GM18868 (cell line): ENCODE data around the gene CCDC27.
"Not testable (repeated sequence)": the region's sequence is repeated elsewhere in the genome, so short reads cannot be mapped to it uniquely, and the experiment has no call there.

ENCODE experiments used
- ATAC-seq: cut with Tn5 transposase; IDR thresholded peaks from one replicate; pipeline ENCODE4 v1.9.1; 2021; ENCODE audit warnings: mild to moderate bottlenecking, moderate library complexity; ENCODE audit not compliant: unreplicated experiment

Gene CCDC27

GRCh38 chr1:3788756-3789420, 36.6 kb downstream of the CCDC27 start:
- ATAC-seq: no peak

DNA sequence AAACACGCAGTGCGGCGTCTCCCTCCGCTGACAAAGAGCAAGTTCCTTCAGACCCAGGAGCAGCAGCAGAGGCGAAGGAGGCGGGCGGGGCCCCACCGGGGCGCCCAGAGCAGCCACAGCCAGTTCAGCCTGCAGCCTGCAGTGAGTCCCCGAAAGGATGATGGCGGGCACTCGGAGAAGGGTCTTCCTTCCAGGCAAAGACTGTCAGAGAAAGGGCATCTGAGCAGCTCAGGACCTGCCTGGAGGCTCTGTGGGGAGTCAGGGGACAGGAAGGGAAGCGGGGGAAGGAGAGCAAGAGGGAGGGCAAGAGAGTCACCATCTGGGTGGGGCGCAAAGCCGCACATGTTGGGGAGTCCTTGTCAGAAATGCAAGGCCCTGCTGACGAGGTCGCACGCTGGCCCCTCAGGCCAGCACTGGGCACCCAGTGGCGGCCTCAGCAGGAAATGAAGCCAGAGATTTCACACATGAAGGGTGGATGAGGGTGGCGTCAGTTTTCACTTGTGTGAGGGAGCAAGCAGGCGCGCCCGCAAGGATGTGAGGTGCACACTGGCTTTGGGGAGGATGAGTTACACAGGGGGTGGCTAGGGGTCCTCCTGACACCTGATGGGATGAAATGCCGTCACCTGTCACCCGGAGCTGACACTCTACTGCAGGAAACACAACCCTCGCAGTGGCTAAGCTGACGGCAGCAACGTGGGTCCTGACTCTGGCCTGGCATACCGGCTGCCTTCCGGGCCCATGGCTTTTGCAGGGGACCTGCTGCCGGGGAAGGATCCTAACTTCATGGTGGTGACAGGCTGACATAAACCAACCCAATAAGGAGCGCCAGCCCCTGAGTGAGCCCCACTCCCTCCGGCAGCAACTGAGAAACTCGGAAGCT, 37.4 kb downstream of the CCDC27 start:
- ATAC-seq: no peak

GRCh38 chr1:3790500-3790923, 38.3 kb downstream of the CCDC27 start:
- ATAC-seq: no peak

DNA sequence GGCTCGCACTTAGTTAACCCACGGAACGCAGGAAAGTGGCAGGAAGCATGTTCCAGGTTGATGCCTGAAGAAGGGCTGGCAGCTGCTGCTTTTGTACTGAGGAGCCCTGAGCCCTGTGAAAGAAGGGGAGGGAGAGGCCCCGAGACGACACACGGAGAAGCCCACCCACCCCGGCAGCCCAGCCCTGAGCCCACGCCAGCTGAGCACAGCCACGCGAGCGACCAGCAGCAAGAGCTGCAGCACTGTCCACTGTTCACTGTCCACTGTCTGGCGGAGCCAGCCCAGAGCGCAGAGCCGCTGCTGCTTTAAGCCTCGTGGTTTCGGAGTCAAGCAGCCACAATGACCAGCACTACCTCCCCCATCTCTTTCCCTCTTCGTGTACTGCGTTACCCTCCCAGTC, 38.7 kb downstream of the CCDC27 start:
- ATAC-seq: no peak

DNA sequence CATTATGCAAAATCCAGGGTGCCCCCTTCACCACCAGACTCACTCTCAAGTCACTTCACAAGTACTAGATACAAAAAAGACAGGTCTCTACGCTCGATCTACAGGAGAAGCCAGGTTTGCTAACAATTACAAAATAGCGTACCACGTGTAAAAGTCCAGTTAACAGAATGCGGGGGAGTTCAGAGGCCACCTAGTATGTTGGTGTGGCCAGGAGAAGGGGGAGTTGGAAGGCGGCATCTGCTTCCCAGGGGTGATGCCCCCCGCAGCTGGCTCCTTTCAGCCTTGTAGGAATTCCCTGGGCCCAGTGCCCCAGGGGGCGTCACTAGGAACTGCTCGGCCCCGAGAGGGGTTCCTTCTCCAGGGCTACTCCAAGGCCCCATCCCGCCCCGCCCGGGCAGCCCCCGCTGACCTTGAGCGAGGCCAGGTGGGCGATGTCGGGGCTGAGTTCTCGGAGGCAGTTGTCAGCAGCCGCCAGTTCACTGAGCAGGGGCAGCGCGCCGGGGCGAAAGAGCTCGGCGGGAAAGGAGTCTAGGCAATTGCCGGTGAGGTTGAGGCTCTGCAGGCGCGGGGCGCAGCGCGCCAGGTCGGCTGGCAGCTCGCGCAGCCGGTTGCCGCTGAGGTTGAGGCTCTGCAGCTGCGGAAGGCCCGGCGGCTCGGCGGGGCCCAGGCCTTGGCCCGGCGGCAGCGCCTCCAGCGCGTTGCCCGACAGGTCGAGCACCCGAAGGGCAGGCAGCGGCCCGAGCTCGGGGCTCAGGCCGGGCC, 43.4 kb downstream of the CCDC27 start:
- ATAC-seq: no peak

- ATAC-seq: peak; percentile 99
Observed at GRCh38 chr1:3796215-3797061, 44.2 kb downstream of the CCDC27 start, which contains the start of gene LRRC47. Gene LRRC47, minus strand, starts transcription at chr1:3796498. Its CDS starts 22 bp downstream, at chr1:3796476.

- ATAC-seq: no peak
Observed at GRCh38 chr1:3799976-3800685, 47.9 kb downstream of the CCDC27 start.

DNA sequence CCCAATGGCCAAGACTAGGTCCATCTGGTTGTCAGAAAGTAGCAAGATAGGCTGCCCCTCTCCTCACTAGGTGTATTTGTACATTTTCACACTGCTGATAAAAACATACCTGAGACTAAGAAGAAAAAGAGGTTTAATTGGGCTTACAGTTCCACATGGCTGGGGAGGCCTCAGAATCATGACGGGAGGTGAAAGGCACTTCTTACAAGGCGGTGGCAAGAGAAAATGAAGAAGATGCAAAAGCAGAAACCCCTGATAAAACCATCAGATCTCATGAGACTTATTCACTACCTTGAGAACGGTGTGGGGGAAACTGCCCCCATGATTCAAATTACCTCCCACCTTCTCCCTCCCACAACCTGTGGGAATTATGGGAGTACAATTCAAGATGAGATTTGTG, 48.5 kb downstream of the CCDC27 start:
- ATAC-seq: not testable (repeated sequence)

DNA sequence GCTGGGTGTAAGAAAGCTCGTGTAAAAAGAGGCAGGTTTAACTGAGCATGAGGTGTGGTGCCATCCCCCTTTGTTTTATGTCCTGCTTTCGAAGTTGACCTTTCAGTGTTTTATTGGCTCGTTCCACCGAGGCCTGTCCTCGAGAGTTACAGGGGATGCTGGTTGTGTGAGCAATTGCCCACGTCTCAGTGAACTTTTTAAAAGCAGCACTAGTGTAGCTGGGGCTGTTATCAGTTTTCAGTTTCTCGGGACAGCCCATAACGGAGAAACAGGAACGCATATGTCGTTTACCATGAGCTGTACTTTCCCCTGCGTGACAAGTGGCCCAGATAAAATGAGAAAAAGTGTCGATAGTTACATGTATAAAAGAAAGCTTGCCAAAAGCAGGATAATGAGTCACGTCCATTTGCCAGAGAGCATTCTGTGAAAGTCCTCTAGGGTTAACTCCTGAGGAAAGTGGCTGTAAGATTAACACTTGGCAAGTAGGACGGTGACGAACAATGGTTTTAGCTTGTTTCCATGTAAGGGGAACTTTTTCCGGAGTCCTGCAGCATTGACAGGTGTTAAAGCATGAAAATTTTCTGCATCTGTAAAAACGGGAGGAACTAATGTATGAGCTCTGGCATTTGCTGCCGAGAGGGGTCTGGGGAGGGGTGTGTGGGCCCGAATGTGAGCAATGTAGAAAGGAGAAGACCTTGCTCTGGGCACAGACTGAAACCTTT, 51.8 kb downstream of the CCDC27 start:
- ATAC-seq: no peak

GRCh38 chr1:3804627-3804944, 52.3 kb downstream of the CCDC27 start:
- not testable (repeated sequence) for ATAC-seq

GRCh38 chr1:3805038-3805437, 52.8 kb downstream of the CCDC27 start:
- ATAC-seq: no peak

DNA sequence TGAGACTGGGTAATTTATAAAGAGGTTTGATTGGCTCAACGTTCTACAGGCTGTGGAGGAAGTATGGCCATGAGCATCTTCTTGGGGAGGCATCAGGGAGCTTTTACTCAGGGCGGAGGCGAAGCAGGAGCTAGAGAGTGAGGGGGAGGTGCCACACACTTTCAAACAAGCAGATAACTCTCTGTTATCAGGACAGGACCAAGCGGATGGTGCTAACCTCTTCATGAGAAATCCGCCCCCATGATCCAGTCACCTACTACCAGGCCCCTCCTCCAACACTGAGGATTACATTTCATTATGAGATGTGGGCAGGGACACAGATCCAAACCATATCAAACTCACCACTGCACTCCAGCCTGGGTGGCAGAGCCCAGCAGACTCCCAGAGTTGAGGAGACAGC, 55.5 kb downstream of the CCDC27 start:
- no peak for ATAC-seq

DNA sequence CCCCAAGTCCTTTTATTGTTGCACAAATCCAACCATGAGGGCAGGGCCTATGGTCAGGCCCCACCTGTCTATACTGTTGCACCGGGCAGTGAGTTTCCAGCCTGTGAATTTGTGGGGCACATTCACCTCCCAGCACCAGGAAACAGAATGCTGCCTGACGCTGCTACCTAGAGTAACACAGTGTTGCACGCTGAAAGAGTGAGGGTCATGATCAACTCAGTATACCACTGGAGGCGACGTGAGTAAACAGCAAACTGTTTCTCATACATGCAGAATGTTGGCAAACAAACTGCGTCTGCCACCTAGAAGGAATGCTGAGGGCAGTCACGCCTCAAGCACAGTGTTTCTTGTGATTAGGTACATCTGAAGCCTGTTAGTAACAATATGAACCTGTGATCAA, 57.4 kb downstream of the CCDC27 start:
- no peak for ATAC-seq

GRCh38 chr1:3810149-3810761, 58.0 kb downstream of the CCDC27 start:
- not testable (repeated sequence) for ATAC-seq

- ATAC-seq: no peak
Observed at GRCh38 chr1:3811595-3811911, 59.3 kb downstream of the CCDC27 start.

- no peak for ATAC-seq
Observed at GRCh38 chr1:3814065-3814464, 61.8 kb downstream of the CCDC27 start.

GRCh38 chr1:3814771-3815561, 62.7 kb downstream of the CCDC27 start:
- no peak for ATAC-seq
